Nephron (organoid): ENCODE measurements around the gene CDKAL1.
A peak's percentile ranks its signal among the peaks of the same experiment; 100 is the strongest.

Source experiments
- H3K27ac Mint-ChIP-seq, 3 experiments: 2 replicates each; pipeline ENCODE4 v1.8.0; 2020; ENCODE audit warnings: mixed read lengths in 3 of 3, mild to moderate bottlenecking in 2 of 3, moderate library complexity in 1 of 3
- H3K27me3 Mint-ChIP-seq: 2 replicates; pipeline ENCODE4 v1.8.0; 2021; ENCODE audit warnings: low read depth, mild to moderate bottlenecking, moderate library complexity, mixed read lengths
- H3K36me3 Mint-ChIP-seq: 2 replicates; pipeline ENCODE4 v1.8.0; 2020; ENCODE audit warnings: low read depth, mixed read lengths
- H3K4me1 Mint-ChIP-seq: 2 replicates; pipeline ENCODE4 v1.8.0; 2020; ENCODE audit warnings: mixed read lengths
- H3K4me3 Mint-ChIP-seq, 3 experiments: 2 replicates each; pipeline ENCODE4 v1.8.0; 2020; ENCODE audit warnings: mild to moderate bottlenecking in 3 of 3, mixed read lengths in 3 of 3, moderate library complexity in 2 of 3
- H3K9me3 Mint-ChIP-seq: 2 replicates; pipeline ENCODE4 v1.8.0; 2020; ENCODE audit warnings: mixed read lengths
- TF ChIP-seq, protein P1 (sequence below), 3 experiments: fragments of 200-600 bp; sonication (generic); IDR thresholded peaks; one replicate each; pipeline ENCODE4 v1.5.0; 2021; ENCODE audit warnings: antibody characterized with exemption in 3 of 3; ENCODE audit not compliant: unreplicated experiment in 3 of 3

The CDKAL1 gene

DNA sequence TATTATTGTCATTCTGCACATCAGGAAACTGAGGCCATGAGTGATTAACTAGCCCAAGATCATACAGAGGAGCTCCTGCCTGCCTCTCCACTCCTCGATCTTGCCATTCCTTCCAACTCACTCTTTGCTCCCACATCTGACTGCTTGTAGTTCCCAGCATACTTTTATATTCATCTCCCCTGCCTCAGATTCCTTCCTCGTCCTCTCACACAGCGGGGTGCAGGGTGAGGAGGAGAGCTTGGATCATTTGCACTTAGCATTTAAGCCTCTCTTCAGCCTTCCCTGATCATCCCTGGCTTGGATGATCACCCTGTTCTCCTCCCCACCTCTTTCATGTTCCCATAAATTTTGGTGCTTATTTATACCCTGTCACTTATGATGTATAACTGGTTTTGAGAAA lies 544.2 kb downstream of the CDKAL1 start:
- Mint-ChIP-seq H3K27me3 (no peaks in the 10 kb centered on the region), H3K9me3 (peaks cover 8% of the 10 kb centered on the region), H3K4me1 (no peaks in the 10 kb centered on the region), H3K4me3 (no peak overlapping the region), H3K36me3 (peaks cover 12% of the 10 kb centered on the region), H3K27ac (no peak overlapping the region)
- TF ChIP-seq, protein P1, sequence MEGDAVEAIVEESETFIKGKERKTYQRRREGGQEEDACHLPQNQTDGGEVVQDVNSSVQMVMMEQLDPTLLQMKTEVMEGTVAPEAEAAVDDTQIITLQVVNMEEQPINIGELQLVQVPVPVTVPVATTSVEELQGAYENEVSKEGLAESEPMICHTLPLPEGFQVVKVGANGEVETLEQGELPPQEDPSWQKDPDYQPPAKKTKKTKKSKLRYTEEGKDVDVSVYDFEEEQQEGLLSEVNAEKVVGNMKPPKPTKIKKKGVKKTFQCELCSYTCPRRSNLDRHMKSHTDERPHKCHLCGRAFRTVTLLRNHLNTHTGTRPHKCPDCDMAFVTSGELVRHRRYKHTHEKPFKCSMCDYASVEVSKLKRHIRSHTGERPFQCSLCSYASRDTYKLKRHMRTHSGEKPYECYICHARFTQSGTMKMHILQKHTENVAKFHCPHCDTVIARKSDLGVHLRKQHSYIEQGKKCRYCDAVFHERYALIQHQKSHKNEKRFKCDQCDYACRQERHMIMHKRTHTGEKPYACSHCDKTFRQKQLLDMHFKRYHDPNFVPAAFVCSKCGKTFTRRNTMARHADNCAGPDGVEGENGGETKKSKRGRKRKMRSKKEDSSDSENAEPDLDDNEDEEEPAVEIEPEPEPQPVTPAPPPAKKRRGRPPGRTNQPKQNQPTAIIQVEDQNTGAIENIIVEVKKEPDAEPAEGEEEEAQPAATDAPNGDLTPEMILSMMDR (IDR thresholded peaks at IDR 0.05; ENCODE audit: unreplicated experiment in 3 of 3) = no peak

DNA sequence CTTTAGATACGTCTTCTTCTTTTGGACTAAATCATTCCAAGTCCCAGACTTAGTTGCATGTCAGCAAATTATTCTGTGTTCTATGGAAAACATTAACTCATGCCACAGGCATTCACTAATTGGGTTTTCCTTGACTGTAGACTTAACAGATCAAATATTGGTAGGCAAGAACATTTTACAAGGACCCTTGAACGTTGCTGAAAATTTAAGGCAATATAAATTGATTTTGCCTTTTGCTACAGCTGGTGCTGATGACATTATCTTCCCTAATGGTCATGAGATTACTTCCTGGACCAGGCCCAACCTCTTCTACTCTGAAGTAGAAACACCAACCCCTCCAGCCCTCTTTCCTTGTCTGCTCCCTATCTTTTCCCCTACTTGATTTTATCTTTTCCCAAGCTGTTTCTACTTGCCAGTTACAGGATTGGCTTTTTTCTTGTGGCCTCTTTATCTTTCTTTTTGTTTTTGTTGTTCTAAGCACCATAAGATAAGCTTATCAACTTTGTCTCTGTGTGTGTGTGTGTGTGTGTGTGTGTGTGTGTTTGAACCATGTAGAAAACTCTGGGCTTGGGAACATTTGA lies 545.3 kb downstream of the CDKAL1 start:
- Mint-ChIP-seq H3K4me3 (no peak overlapping the region), H3K36me3 (peaks cover 4% of the 10 kb centered on the region), H3K27me3 (no peaks in the 10 kb centered on the region), H3K27ac (peak overlapping the region; percentile 8 to 16 (median 12)), H3K9me3 (peaks cover 2% of the 10 kb centered on the region), H3K4me1 (peaks cover under 1% of the 10 kb centered on the region)
- TF ChIP-seq, protein P1 (IDR thresholded peaks at IDR 0.05; ENCODE audit: unreplicated experiment in 3 of 3) = no peak

DNA sequence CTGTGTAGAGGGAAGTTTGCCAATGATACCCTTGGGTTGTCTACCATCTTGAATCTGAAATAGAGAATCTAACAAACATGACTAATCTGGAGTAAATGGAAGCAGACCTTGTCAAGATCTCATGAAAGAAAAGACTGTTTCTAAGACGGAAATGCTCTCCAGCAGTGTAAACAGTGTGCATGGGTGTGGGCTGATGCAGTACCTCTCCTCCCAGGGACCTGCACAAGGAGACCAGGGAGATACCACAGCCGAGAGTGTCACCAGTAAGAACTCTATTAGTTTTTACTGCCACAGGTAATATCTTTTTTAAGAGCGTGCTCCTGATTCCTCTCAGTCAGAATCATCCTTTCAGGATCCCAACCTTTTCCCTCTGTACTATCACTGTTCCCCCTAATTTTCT lies 546.0 kb downstream of the CDKAL1 start:
- Mint-ChIP-seq H3K4me1 (peaks cover 4% of the 10 kb centered on the region), H3K9me3 (peaks cover 2% of the 10 kb centered on the region), H3K27ac (peak overlapping the region in 1 of 3 experiments; percentile 19), H3K36me3 (peaks cover 4% of the 10 kb centered on the region), H3K4me3 (no peak overlapping the region), H3K27me3 (no peaks in the 10 kb centered on the region)
- TF ChIP-seq, protein P1 (IDR thresholded peaks at IDR 0.05; ENCODE audit: unreplicated experiment in 3 of 3) = no peak

DNA sequence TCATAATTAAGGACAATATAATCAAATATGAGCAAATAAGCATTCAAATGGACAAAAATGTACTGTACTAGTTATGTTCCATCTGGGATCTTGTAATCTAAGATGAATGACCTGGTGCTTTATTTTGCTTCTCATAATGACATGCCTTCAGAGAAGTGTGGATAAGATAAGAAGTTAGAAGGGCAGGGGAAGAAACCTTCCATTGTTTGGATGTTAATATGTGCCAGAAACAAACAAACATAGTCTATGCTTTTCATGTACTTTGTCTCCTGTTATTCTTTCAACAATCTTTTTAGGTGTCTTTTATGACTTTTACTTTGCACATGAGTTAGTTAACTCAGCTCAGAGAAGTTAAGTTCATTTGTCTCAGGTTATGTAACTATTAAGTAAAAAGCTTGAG lies 547.8 kb downstream of the CDKAL1 start:
- Mint-ChIP-seq H3K36me3 (peaks cover 4% of the 10 kb centered on the region), H3K27ac (no peak overlapping the region), H3K27me3 (no peaks in the 10 kb centered on the region), H3K4me3 (no peak overlapping the region), H3K9me3 (no peaks in the 10 kb centered on the region), H3K4me1 (peaks cover 4% of the 10 kb centered on the region)
- TF ChIP-seq, protein P1 (IDR thresholded peaks at IDR 0.05; ENCODE audit: unreplicated experiment in 3 of 3) = no peak

DNA sequence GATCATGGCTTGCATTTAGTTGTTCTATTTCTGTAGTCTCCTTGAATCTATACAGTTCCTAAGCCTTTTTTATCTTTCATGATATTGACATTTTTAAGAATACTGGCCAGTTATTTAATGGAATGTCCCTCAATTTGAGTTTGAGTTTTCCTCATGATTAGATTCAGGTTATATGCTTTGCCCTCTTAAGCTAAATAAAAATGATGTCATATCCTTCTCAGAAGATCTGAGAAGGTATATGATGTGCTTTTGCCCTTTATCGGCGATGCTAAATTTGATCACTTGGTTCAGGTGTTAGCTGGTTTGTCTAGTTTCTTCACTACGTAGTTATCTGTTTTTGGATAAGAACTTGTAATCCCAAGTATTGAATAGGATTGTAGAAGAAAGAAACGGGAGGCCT lies 549.5 kb downstream of the CDKAL1 start:
- H3K4me1 Mint-ChIP-seq = peaks cover 4% of the 10 kb centered on the region
- no peak overlapping the region for H3K4me3 Mint-ChIP-seq
- H3K36me3 Mint-ChIP-seq = no peaks in the 10 kb centered on the region
- TF ChIP-seq, protein P1 (IDR thresholded peaks at IDR 0.05; ENCODE audit: unreplicated experiment in 3 of 3) = no peak
- H3K27ac Mint-ChIP-seq = no peak overlapping the region
- no peaks in the 10 kb centered on the region for H3K9me3 Mint-ChIP-seq
- no peaks in the 10 kb centered on the region for H3K27me3 Mint-ChIP-seq

DNA sequence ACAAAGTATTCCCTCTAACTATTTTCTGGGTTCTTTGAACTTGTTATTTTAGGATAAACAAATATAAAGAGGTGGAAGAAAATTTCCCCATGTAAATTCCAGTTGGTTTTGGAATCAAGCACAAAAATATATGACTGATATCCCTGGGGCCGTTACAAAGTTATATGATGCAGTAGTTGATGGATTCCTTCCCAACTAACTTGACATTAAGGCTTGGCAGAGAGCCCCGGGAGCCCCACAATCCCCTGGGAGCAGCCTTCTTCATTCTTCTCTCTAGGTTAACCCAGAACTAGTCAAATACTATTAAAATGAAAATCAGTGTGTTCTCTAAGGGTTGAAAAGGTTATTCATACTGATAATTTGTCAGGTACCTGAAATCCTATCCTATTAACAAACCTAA lies 550.4 kb downstream of the CDKAL1 start:
- TF ChIP-seq, protein P1 (IDR thresholded peaks at IDR 0.05; ENCODE audit: unreplicated experiment in 3 of 3) = no peak
- peaks cover 4% of the 10 kb centered on the region for H3K4me1 Mint-ChIP-seq
- no peaks in the 10 kb centered on the region for H3K36me3 Mint-ChIP-seq
- no peak overlapping the region for H3K4me3 Mint-ChIP-seq
- no peaks in the 10 kb centered on the region for H3K27me3 Mint-ChIP-seq
- H3K27ac Mint-ChIP-seq = peak overlapping the region in 1 of 3 experiments; percentile 5
- no peaks in the 10 kb centered on the region for H3K9me3 Mint-ChIP-seq
